H1 (cell line): ENCODE data around the gene COL27A1. TPM values are rescaled to one million over a fixed set of nuclear protein-coding genes. Genes with fewer than 3 reads are reported as not detected.

Source experiments
- CTCF ChIA-PET: fragments of 300-600 bp; sonication (Branson Sonifier 250); formaldehyde crosslinking; loops from one replicate; lab custom pipeline; 2021; ENCODE audit not compliant: partially characterized antibody; lab: Charles Lee
- POLR2A ChIA-PET: fragments of 300-600 bp; sonication (Branson Sonifier 250); formaldehyde crosslinking; loops from one replicate; lab custom pipeline; 2021; ENCODE audit warnings: inconsistent platforms; ENCODE audit not compliant: partially characterized antibody; lab: Charles Lee
- DNase-seq, 2 experiments: peaks; one replicate each; pipeline versions ENCODE4 v3.0.0 to v3.0.0-alpha.2; 2010 to 2022; ENCODE audit warnings: low spot score in 2 of 2, low read depth in 1 of 2, mixed read lengths in 1 of 2
- FAIRE-seq: peaks from 2 replicates; lab custom pipeline; 2011; peaks lifted over from hg19 to GRCh38; lab: Jason Lieb, UNC
- H2AFZ ChIP-seq: 2 replicates; pipeline ENCODE4 v1.8.1; 2012; ENCODE audit warnings: low read length, inconsistent platforms
- H2AK5ac ChIP-seq: 2 replicates; pipeline ENCODE4 v1.6.1; 2013; ENCODE audit warnings: low read depth, low read length
- H2BK120ac ChIP-seq: replicated peaks from 2 replicates; pipeline ENCODE3; 2013; ENCODE audit warnings: low read depth, low read length, inconsistent platforms
- H2BK12ac ChIP-seq: 2 replicates; pipeline ENCODE4 v1.6.1; 2013; ENCODE audit warnings: low read depth, low read length
- H2BK15ac ChIP-seq: 2 replicates; pipeline ENCODE4 v1.6.1; 2013; ENCODE audit warnings: low read length
- H2BK20ac ChIP-seq: 2 replicates; pipeline ENCODE4 v1.6.1; 2013; ENCODE audit warnings: low read length
- H2BK5ac ChIP-seq: 2 replicates; pipeline ENCODE4 v1.6.1; 2013; ENCODE audit warnings: low read depth, low read length
- H3K14ac ChIP-seq: 2 replicates; pipeline ENCODE4 v1.6.1; 2013; ENCODE audit warnings: inconsistent platforms; ENCODE audit not compliant: insufficient read length
- H3K18ac ChIP-seq: 2 replicates; pipeline ENCODE4 v1.6.1; 2013; ENCODE audit warnings: low read length; ENCODE audit errors: extremely low read depth
- H3K23ac ChIP-seq: 2 replicates; pipeline ENCODE4 v1.6.1; 2013; ENCODE audit warnings: inconsistent platforms; ENCODE audit not compliant: insufficient read length
- H3K23me2 ChIP-seq: 2 replicates; pipeline ENCODE4 v1.6.1; 2013; ENCODE audit warnings: low read depth, low read length
- H3K27ac ChIP-seq: 2 replicates; pipeline ENCODE4 v1.6.1; 2011; ENCODE audit warnings: low read depth, low read length, inconsistent platforms
- H3K27me3 ChIP-seq, 4 experiments: replicated peaks in 1 of 4; 1 replicate in 1 of 4; 2 replicates in 3 of 4; pipeline versions ENCODE4 v1.6.1 to v1.8.1; 2011 to 2013; ENCODE audit warnings: low read length in 3 of 4, mild to moderate bottlenecking in 3 of 4, inconsistent platforms in 2 of 4, mixed read lengths in 2 of 4, moderate library complexity in 1 of 4; ENCODE audit not compliant: control insufficient read depth in 3 of 4, insufficient read depth in 3 of 4; ENCODE audit errors: extremely low read depth in 1 of 4
- H3K36me3 ChIP-seq, 4 experiments: 2 replicates each; pipeline versions ENCODE4 v1.6.1 to v1.8.1; 2011 to 2013; ENCODE audit warnings: mild to moderate bottlenecking in 4 of 4, low read length in 3 of 4, moderate library complexity in 2 of 4, control low read depth in 1 of 4, inconsistent platforms in 1 of 4; ENCODE audit not compliant: insufficient read depth in 4 of 4, control insufficient read depth in 2 of 4
- H3K4ac ChIP-seq: replicated peaks from 2 replicates; pipeline ENCODE3; 2013; ENCODE audit warnings: low read length, low read depth, mixed read lengths, inconsistent platforms; ENCODE audit not compliant: insufficient read length
- H3K4me1 ChIP-seq, 4 experiments: replicated peaks in 1 of 4; 1 replicate in 1 of 4; 2 replicates in 3 of 4; pipeline versions ENCODE4 v1.6.1 to v1.8.1; 2011 to 2013; ENCODE audit warnings: low read length in 3 of 4, inconsistent platforms in 2 of 4, mixed read lengths in 1 of 4; ENCODE audit not compliant: insufficient read depth in 4 of 4, control insufficient read depth in 3 of 4
- H3K4me2 ChIP-seq, 2 experiments: 2 replicates each; pipeline versions ENCODE4 v1.6.1 to v1.8.1; 2011 to 2013; ENCODE audit warnings: low read depth in 2 of 2, low read length in 2 of 2, control low read depth in 1 of 2, inconsistent platforms in 1 of 2, mild to moderate bottlenecking in 1 of 2; ENCODE audit not compliant: insufficient read depth in 1 of 2
- H3K4me3 ChIP-seq, 4 experiments: fragments of 200-600, 300-600 bp in 1 of 4; sonication (generic), shearing (Covaris generic), sonication (Bioruptor Twin) in 1 of 4; 2 replicates each; pipeline versions ENCODE4 v1.5.1 to v1.8.1; 2011 to 2016; ENCODE audit warnings: low read length in 4 of 4, low read depth in 3 of 4, control low read depth in 2 of 4, inconsistent platforms in 2 of 4, mild to moderate bottlenecking in 2 of 4, mixed read lengths in 1 of 4, moderate library complexity in 1 of 4; ENCODE audit not compliant: insufficient read depth in 2 of 4; ENCODE audit errors: extremely low read depth in 1 of 4
- H3K56ac ChIP-seq: replicated peaks from 2 replicates; pipeline ENCODE3; 2013; ENCODE audit warnings: low read depth, mild to moderate bottlenecking, mixed read lengths, low read length, inconsistent platforms; ENCODE audit not compliant: insufficient read length
- H3K79me1 ChIP-seq: 2 replicates; pipeline ENCODE4 v1.6.1; 2013; ENCODE audit warnings: low read depth, low read length, control low read depth
- H3K79me2 ChIP-seq, 2 experiments: 2 replicates each; pipeline versions ENCODE4 v1.6.1 to v1.8.1; 2012 to 2013; ENCODE audit warnings: low read length in 2 of 2, mild to moderate bottlenecking in 2 of 2, inconsistent platforms in 1 of 2; ENCODE audit not compliant: insufficient read depth in 2 of 2, control insufficient read depth in 1 of 2
- H3K9ac ChIP-seq, 4 experiments: replicated peaks in 1 of 4; 1 replicate in 1 of 4; 2 replicates in 3 of 4; pipeline versions ENCODE4 v1.6.1 to v1.8.1; 2011 to 2013; ENCODE audit warnings: low read depth in 3 of 4, low read length in 3 of 4, control low read depth in 2 of 4, mild to moderate bottlenecking in 2 of 4, moderate library complexity in 2 of 4, inconsistent platforms in 1 of 4; ENCODE audit errors: extremely low read depth in 1 of 4
- H3K9me3 ChIP-seq, 2 experiments: 2 replicates each; pipeline versions ENCODE4 v1.6.1 to v1.8.1; 2012 to 2013; ENCODE audit warnings: mild to moderate bottlenecking in 2 of 2, moderate library complexity in 2 of 2, control low read depth in 1 of 2, inconsistent platforms in 1 of 2, low read depth in 1 of 2, low read length in 1 of 2, mixed read lengths in 1 of 2; ENCODE audit not compliant: insufficient read depth in 2 of 2
- H4K20me1 ChIP-seq, 2 experiments: replicated peaks in 1 of 2; 2 replicates each; pipeline versions ENCODE3 to v1.8.1; 2011 to 2013; ENCODE audit warnings: inconsistent platforms in 2 of 2, low read length in 2 of 2, mild to moderate bottlenecking in 1 of 2; ENCODE audit not compliant: insufficient read depth in 2 of 2, control insufficient read depth in 1 of 2
- H4K5ac ChIP-seq: 2 replicates; pipeline ENCODE4 v1.6.1; 2013; ENCODE audit warnings: low read length, low read depth, mixed read lengths, inconsistent platforms; ENCODE audit not compliant: insufficient read length
- H4K8ac ChIP-seq: 2 replicates; pipeline ENCODE4 v1.8.0; 2013; ENCODE audit warnings: mild to moderate bottlenecking, moderate library complexity, low read length, inconsistent platforms; ENCODE audit not compliant: insufficient read depth; ENCODE audit errors: extremely low read depth
- H4K91ac ChIP-seq: replicated peaks from 2 replicates; pipeline ENCODE3; 2013; ENCODE audit warnings: low read length, mixed read lengths, inconsistent platforms; ENCODE audit not compliant: insufficient read length
- CBX8 ChIP-seq: fragments of 300-800, 300-1000 bp; sonication (generic); IDR thresholded peaks from 2 replicates; pipeline ENCODE4 v1.7.1; 2016; ENCODE audit warnings: low read depth, low read length, borderline replicate concordance
- CEBPB ChIP-seq: IDR thresholded peaks from 2 replicates; pipeline ENCODE4 v1.6.1; 2012; ENCODE audit warnings: low read depth, low read length
- HDAC2 ChIP-seq, 2 experiments: fragments of 300-600 bp in 1 of 2; sonication (generic) in 1 of 2; IDR thresholded peaks; 2 replicates each; pipeline ENCODE4 v1.6.1; 2011 to 2012; ENCODE audit warnings: low read depth in 2 of 2, low read length in 2 of 2, mild to moderate bottlenecking in 2 of 2, moderate library complexity in 2 of 2, borderline replicate concordance in 1 of 2, inconsistent platforms in 1 of 2
- HDAC6 ChIP-seq: IDR thresholded peaks from one replicate; pipeline ENCODE4 v1.7.1; 2012; ENCODE audit warnings: low read depth, mild to moderate bottlenecking, inconsistent platforms, low read length, moderate library complexity
- NANOG ChIP-seq: IDR thresholded peaks from 2 replicates; pipeline ENCODE4 v1.6.1; 2011; ENCODE audit warnings: low read length, low read depth, mild to moderate bottlenecking, inconsistent platforms; ENCODE audit not compliant: insufficient read depth, poor library complexity, severe bottlenecking
- RXRA ChIP-seq: IDR thresholded peaks from 2 replicates; pipeline ENCODE4 v1.6.1; 2011; ENCODE audit warnings: low read depth, mild to moderate bottlenecking, low read length, moderate library complexity; ENCODE audit not compliant: insufficient read depth
- WGBS, 2 experiments: shearing (Covaris generic) in 1 of 2; methylation state at CpG; one replicate each; pipeline versions ENCODE4 v1.1.6 to v1.1.7; 2013 to 2015; ENCODE audit warnings: low lambda C conversion rate in 2 of 2, mixed read lengths in 2 of 2, inconsistent platforms in 1 of 2, low coverage in 1 of 2, missing lambda C conversion rate in 1 of 2; ENCODE audit not compliant: insufficient replicate concordance in 2 of 2, insufficient coverage in 1 of 2, insufficient read length in 1 of 2; ENCODE audit errors: extremely low coverage in 1 of 2, missing lambda C conversion rate in 1 of 2; 5-methylcytosine and 5-hydroxymethylcytosine counted together
- polyA plus RNA-seq, 7 experiments: library from polyadenylated mRNA; depleted of rRNA in 3 of 7; stranded (reverse) in 5 of 7; unstranded in 2 of 7; fragments of >200 nt in 5 of 7; fragments of 200-250 nt in 2 of 7; gene quantifications; 1 replicate in 5 of 7; 2 replicates in 1 of 7; 4 replicates in 1 of 7; pipeline versions ENCODE4 v1.2.1 to v1.2.3, GENCODE V29; 2011 to 2013; ENCODE audit warnings: missing spikeins in 2 of 7, mixed read lengths in 2 of 7
- total RNA-seq: library from RNA; stranded (reverse); fragmentation: NEBNext Ultra II Directional; extraction: Animal tissue kit (Norgen Biotek cat#: 25700); gene quantifications from 2 replicates; pipeline ENCODE4 v1.2.1, GENCODE V29; 2021

The COL27A1 gene
- total and polyA plus RNA-seq, 2 of the 8 experiments (the other 6 are each of a cell fraction or from before 2014, with no cell fraction given): 15.1 to 22.8 TPM

- no peak overlapping the region for H3K4ac ChIP-seq
- H2BK15ac ChIP-seq: no peak overlapping the region
- H3K27ac ChIP-seq: no peak overlapping the region
- peaks cover 5 to 17% (median 12%) of the 10 kb centered on the region in 4 experiments for H3K4me1 ChIP-seq
- peaks cover 5 to 19% of the 10 kb centered on the region in 2 experiments for H4K20me1 ChIP-seq
- DNase-seq (no peak), FAIRE-seq (no peak)
- WGBS, 2 experiments: 73% methylated on average over 3 of the region's 3 CpGs; no CpG with 5 or more reads in 1 of the 2 experiments
- ChIA-PET POLR2A (no interaction called here), CTCF (interaction anchor here (1.2 to 8.4 kb wide), 6 partner anchors 15 to 130 kb away, joined by 3 to 78 read pairs (median 4); no protein-coding TSS in a partner anchor)
- H2AK5ac ChIP-seq: no peak overlapping the region
- no peak overlapping the region for H3K9ac ChIP-seq
- H4K8ac ChIP-seq: no peak overlapping the region
- H3K18ac ChIP-seq: no peak overlapping the region
- no peak overlapping the region for H3K4me3 ChIP-seq
- no peak overlapping the region for H4K91ac ChIP-seq
- H3K23me2 ChIP-seq: peaks cover 4% of the 10 kb centered on the region
- H2AFZ ChIP-seq: no peak overlapping the region
- H2BK120ac ChIP-seq: no peak overlapping the region
- no peak overlapping the region for H4K5ac ChIP-seq
- H3K79me1 ChIP-seq: peaks cover 5% of the 10 kb centered on the region; the same call in 1 of the 2 replicates
- H3K14ac ChIP-seq: no peak overlapping the region
- H3K9me3 ChIP-seq: no peaks in the 10 kb centered on the region
- H3K56ac ChIP-seq: no peak overlapping the region
- no peak overlapping the region for H2BK12ac ChIP-seq
- H3K36me3 ChIP-seq: no peaks in the 10 kb centered on the region
- peaks cover 0 to 15% (median 8%) of the 10 kb centered on the region in 4 experiments; a peak in 6 of 7 replicates for H3K27me3 ChIP-seq
- H3K23ac ChIP-seq: no peak overlapping the region
- no peak for TF ChIP-seq HDAC2 (IDR thresholded peaks at IDR 0.05; ENCODE audit: borderline replicate concordance in 1 of 2, low read depth in 2 of 2, low read length in 2 of 2)
- TF ChIP-seq CBX8: no peak
- no peak for TF ChIP-seq CEBPB
- no peak for TF ChIP-seq HDAC6
- no peak for TF ChIP-seq NANOG
- no peak for TF ChIP-seq RXRA
- H3K4me2 ChIP-seq: no peak overlapping the region
- peaks cover 0 to 9% of the 10 kb centered on the region in 2 experiments; a peak in 1 of 4 replicates for H3K79me2 ChIP-seq
- no peak overlapping the region for H2BK5ac ChIP-seq
- H2BK20ac ChIP-seq: no peak overlapping the region
These were observed 4.4 kb downstream of the COL27A1 start for GRCh38 chr9:114159691-114160090.
